MCF 10A (cell line): Measurements from ENCODE around the gene ASF1B. TPM values are rescaled to one million over a fixed set of nuclear protein-coding genes. Genes with fewer than 3 reads are reported as not detected.

Experiments
- BruUV-seq: library from RNA; stranded (reverse); fragments of 400-500 nt; replicated peaks from 2 replicates; lab custom pipeline; 2021; lab: Mats Ljungman, UMichigan
- CTCF ChIA-PET: fragments of 300-600 bp; sonication (Branson Sonifier 250); formaldehyde crosslinking; extraction: SDS; loops from one replicate; lab custom pipeline; 2021; ENCODE audit warnings: antibody characterized with exemption, inconsistent platforms; lab: Yijun Ruan, JAX
- POLR2A ChIA-PET: fragments of 300-600, 350-650 bp; sonication (Branson Sonifier 250); formaldehyde crosslinking; extraction: SDS; loops from one replicate; lab custom pipeline; 2020; ENCODE audit warnings: antibody characterized with exemption, inconsistent platforms; lab: Yijun Ruan, JAX
- DNase-seq: peaks from one replicate; pipeline ENCODE4 v3.0.0-alpha.2; 2018; ENCODE audit not compliant: unreplicated experiment
- H3K27ac Mint-ChIP-seq: one replicate; pipeline ENCODE4 v1.8.0; 2022; ENCODE audit warnings: mild to moderate bottlenecking, low read depth, mixed read lengths; ENCODE audit not compliant: unreplicated experiment
- H3K27me3 Mint-ChIP-seq: one replicate; pipeline ENCODE4 v1.8.0; 2022; ENCODE audit warnings: mixed read lengths; ENCODE audit not compliant: insufficient read depth, unreplicated experiment
- H3K36me3 Mint-ChIP-seq: one replicate; pipeline ENCODE4 v1.8.0; 2022; ENCODE audit warnings: mild to moderate bottlenecking, moderate library complexity, mixed read lengths; ENCODE audit not compliant: insufficient read depth, unreplicated experiment
- H3K4me1 Mint-ChIP-seq: one replicate; pipeline ENCODE4 v1.8.0; 2022; ENCODE audit warnings: mixed read lengths; ENCODE audit not compliant: insufficient read depth, unreplicated experiment
- H3K4me3 Mint-ChIP-seq: one replicate; pipeline ENCODE4 v1.8.0; 2022; ENCODE audit warnings: mild to moderate bottlenecking, moderate library complexity, mixed read lengths; ENCODE audit not compliant: unreplicated experiment
- H3K9me3 Mint-ChIP-seq: one replicate; pipeline ENCODE4 v1.8.0; 2022; ENCODE audit warnings: mixed read lengths; ENCODE audit not compliant: unreplicated experiment
- intact Hi-C: fragments of 100-400 bp; cut with micrococcal nuclease; formaldehyde crosslinking; loops from 2 replicates; pipeline ENCODE4 v1.14.1; 2022
- total RNA-seq: library from RNA; stranded (reverse); gene quantifications from 2 replicates; pipeline ENCODE4 v1.2.3, GENCODE V29; 2022
- TF ChIP-seq, protein P1 (sequence below): fragments of 200-600 bp; IDR thresholded peaks from one replicate; pipeline ENCODE4 v1.8.0; 2022; ENCODE audit warnings: antibody characterized with exemption, mild to moderate bottlenecking; ENCODE audit not compliant: unreplicated experiment

ASF1B gene
- total RNA-seq, 1 experiment from 2014 or later: 7.0 TPM

DNA sequence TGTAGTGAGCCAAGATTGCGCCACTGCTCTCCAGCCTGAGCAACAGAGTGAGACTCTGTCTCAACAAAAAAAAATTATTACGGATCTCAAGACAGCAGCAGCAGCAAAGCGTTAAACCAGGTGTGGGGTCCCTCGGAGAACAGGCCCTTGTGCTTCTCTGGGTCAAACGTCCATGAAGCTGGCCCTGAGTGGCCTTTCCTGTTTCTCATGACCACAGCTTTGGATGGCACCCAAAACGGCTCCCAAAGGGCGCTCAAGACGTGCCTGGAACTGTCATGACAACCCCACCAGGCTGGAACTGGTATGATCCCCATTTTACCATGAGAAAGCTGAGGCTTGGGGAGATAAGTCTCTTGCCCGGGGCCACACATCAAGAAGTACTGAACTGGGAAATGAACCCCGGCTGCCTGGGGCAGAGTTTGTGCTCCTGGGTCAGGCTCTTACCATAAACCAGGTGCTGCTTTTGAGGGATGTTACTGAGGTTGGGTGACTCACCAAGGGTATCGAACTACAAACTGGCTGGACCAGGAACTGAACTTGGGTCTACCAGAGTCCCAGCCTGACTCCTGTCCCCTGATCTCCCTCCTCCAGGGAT, 34.2 kb downstream of the ASF1B start:
- intact Hi-C loops: no loop called here
- Mint-ChIP-seq H3K27ac (no peak overlapping the region), H3K27me3 (no peaks in the 10 kb centered on the region), H3K36me3 (peaks cover 70% of the 10 kb centered on the region), H3K4me3 (no peak overlapping the region), H3K4me1 (no peaks in the 10 kb centered on the region), H3K9me3 (no peaks in the 10 kb centered on the region)
- no peak for DNase-seq
- BruUV-seq: no TSS peak
- POLR2A ChIA-PET: interaction anchor here (0.8 kb wide), 1 partner anchor 13 kb away, joined by 3 read pairs; no protein-coding TSS in a partner anchor
- TF ChIP-seq, protein P1, sequence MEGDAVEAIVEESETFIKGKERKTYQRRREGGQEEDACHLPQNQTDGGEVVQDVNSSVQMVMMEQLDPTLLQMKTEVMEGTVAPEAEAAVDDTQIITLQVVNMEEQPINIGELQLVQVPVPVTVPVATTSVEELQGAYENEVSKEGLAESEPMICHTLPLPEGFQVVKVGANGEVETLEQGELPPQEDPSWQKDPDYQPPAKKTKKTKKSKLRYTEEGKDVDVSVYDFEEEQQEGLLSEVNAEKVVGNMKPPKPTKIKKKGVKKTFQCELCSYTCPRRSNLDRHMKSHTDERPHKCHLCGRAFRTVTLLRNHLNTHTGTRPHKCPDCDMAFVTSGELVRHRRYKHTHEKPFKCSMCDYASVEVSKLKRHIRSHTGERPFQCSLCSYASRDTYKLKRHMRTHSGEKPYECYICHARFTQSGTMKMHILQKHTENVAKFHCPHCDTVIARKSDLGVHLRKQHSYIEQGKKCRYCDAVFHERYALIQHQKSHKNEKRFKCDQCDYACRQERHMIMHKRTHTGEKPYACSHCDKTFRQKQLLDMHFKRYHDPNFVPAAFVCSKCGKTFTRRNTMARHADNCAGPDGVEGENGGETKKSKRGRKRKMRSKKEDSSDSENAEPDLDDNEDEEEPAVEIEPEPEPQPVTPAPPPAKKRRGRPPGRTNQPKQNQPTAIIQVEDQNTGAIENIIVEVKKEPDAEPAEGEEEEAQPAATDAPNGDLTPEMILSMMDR: no peak
- CTCF ChIA-PET: interaction anchor here (1.2 to 2.1 kb wide), 2 partner anchors 12 to 240 kb away, joined by 3 to 6 read pairs; no protein-coding TSS in a partner anchor

DNA sequence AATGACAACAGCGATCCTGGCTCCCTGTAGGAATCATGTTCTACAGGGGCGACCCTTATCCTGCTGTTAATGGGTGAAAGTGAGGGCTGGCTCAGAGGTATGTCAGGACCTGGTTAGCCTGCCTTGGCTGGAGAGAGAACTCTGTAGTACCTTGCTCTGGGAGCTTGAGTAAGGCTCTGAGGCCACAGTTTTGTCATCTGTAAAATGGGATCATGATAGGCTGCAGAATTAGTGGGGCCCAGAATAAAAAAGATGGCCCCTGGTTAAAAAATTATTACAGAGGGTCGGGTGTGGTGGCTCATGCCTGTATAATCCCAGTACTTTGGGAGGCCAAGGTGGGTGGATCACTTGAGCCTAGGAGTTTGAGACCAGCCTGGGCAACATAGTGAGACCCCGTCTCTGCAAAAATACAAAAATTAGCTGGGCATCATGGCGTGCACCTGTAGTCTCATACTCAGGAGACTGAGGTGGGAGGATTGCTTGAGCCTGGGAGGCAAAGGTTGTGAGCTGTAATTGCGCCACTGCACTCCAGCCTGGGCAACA, 35.3 kb downstream of the ASF1B start:
- intact Hi-C loops: no loop called here
- POLR2A ChIA-PET: interaction anchor here (0.8 kb wide), 1 partner anchor 14 kb away, joined by 3 read pairs; no protein-coding TSS in a partner anchor
- Mint-ChIP-seq H3K27ac (no peak overlapping the region), H3K4me1 (no peaks in the 10 kb centered on the region), H3K27me3 (no peaks in the 10 kb centered on the region), H3K36me3 (peaks cover 65% of the 10 kb centered on the region), H3K9me3 (no peaks in the 10 kb centered on the region), H3K4me3 (no peak overlapping the region)
- TF ChIP-seq, protein P1: no peak
- CTCF ChIA-PET: interaction anchor here (0.9 to 2.1 kb wide), 2 partner anchors 10 to 13 kb away, joined by 3 to 6 read pairs; no protein-coding TSS in a partner anchor
- no peak for DNase-seq
- no TSS peak for BruUV-seq

DNA sequence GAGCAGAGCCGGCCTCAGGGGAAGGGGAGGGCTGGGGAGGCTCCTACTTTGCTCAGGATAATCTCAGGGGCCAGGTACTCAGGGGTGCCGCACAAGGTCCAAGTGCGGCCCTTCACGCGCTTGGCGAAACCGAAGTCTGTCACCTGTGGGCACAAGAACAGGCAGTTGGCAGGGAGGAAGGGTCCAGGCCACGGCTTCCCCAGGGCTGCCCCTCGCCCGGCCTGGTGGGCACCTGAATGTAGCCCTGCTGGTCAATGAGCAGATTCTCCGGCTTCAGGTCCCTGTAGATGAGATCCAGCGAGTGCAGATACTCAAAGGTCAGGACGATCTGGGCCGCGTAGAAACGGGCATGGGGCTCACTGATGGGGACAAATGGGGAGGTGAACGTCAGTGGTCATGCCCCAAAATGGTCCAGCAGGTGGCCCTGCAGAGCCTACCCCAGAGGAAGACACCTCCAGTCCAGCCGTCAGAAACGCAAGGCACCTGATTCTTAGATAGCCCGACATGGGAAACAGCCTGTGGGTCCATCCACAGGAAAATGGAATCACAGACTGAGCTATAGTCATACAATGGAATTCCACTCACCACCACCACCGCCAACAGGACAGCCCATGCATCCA, 38.7 kb downstream of the ASF1B start:
- Mint-ChIP-seq H3K27me3 (no peaks in the 10 kb centered on the region), H3K27ac (no peak overlapping the region), H3K4me1 (no peaks in the 10 kb centered on the region), H3K36me3 (peaks cover 40% of the 10 kb centered on the region), H3K9me3 (no peaks in the 10 kb centered on the region), H3K4me3 (no peak overlapping the region)
- CTCF ChIA-PET: no interaction called here
- BruUV-seq: no TSS peak
- POLR2A ChIA-PET: no interaction called here
- intact Hi-C loops: no loop called here
- no peak for DNase-seq
- TF ChIP-seq, protein P1: no peak

DNA sequence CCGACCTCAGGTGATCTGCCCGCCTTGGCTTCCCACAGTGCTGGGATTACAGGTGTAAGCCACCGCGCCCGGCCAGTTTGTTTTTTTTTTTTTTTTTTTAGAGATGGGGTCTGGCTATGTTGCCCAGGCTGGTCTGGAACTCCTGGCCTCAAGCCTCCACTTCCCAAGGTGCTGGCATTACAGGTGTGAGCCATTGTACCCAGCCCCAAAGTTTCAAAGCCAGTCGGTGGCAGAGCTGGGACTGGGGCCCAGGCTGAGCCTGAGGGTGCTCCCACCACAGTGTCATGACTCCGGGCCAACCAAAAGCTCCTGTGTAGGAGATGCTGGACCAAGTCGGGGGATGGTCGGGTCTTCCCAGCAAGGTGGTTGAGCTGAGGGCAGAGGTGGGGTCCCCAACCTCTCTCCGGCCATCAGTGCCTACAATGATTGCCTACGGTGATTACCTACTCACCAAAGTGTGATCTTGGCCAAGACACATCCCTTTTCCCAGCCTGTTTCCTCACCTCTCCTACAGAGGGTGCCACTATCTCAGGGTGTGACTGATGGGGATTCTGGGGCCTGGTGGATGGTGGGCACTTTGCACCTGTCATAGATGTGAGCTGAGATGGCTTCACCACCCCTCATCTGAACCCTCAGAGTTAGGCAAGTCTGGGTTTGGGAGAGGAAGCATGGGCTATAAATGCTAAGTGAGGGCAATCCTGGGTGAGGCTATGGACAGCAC, 40.0 kb downstream of the ASF1B start:
- TF ChIP-seq, protein P1: peak; percentile 8
- BruUV-seq: no TSS peak
- Mint-ChIP-seq H3K27me3 (no peaks in the 10 kb centered on the region), H3K27ac (no peak overlapping the region), H3K4me1 (peaks cover 6% of the 10 kb centered on the region), H3K4me3 (no peak overlapping the region), H3K36me3 (peaks cover 34% of the 10 kb centered on the region), H3K9me3 (no peaks in the 10 kb centered on the region)
- CTCF ChIA-PET: interaction anchor here (0.7 to 1.9 kb wide), 5 partner anchors 10 to 38 kb away, joined by 3 to 11 read pairs (median 6); no protein-coding TSS in a partner anchor
- POLR2A ChIA-PET: no interaction called here
- DNase-seq: no peak
- intact Hi-C loops: no loop called here
